ENCODE measurements around the gene MAP3K21. TPM values are rescaled to one million over a fixed set of nuclear protein-coding genes. Genes with fewer than 3 reads are reported as not detected.

The MAP3K21 gene
- total RNA-seq, 1 donor from 2014 or later, result 0.22 TPM

- intact Hi-C loops (cut with DNase I), result no loop called here
- ATAC-seq (ENCODE audit: poor library complexity) (no peak), DNase-seq (no peak)
Measured at GRCh38 chr1:233354983-233355382, 27.5 kb downstream of the MAP3K21 start.

- no peak for DNase-seq
- intact Hi-C loops (cut with DNase I), result no loop called here
- ATAC-seq (ENCODE audit: poor library complexity), result no peak
Measured at GRCh38 chr1:233355841-233356704, 28.5 kb downstream of the MAP3K21 start.

- no peak for DNase-seq
- intact Hi-C loops (cut with DNase I), result no loop called here
- no peak for ATAC-seq (ENCODE audit: poor library complexity)
Measured at GRCh38 chr1:233356705-233356987, 29.1 kb downstream of the MAP3K21 start.

- no peak for ATAC-seq (ENCODE audit: poor library complexity)
- intact Hi-C loops (cut with DNase I), result no loop called here
- no peak for DNase-seq
Measured at GRCh38 chr1:233357595-233358397, 30.3 kb downstream of the MAP3K21 start.

GRCh38 chr1:233359431-233359830 lies 31.9 kb downstream of the MAP3K21 start:
- DNase-seq, result no peak

GRCh38 chr1:233359905-233360304 lies 32.4 kb downstream of the MAP3K21 start:
- DNase-seq, result no peak
- ATAC-seq (ENCODE audit: poor library complexity), result no peak
- intact Hi-C loops (cut with DNase I), result no loop called here

More at GRCh38 chr1:233359431-233359830, 31.9 kb downstream of the MAP3K21 start:
- ATAC-seq (ENCODE audit: poor library complexity), result no peak
- intact Hi-C loops (cut with DNase I), result no loop called here

- DNase-seq (no peak), ATAC-seq (ENCODE audit: poor library complexity) (no peak)
- intact Hi-C loops (cut with DNase I), result no loop called here
Measured at GRCh38 chr1:233360525-233361102, 33.1 kb downstream of the MAP3K21 start.

GRCh38 chr1:233361876-233362275 lies 34.4 kb downstream of the MAP3K21 start:
- ATAC-seq (ENCODE audit: poor library complexity), result no peak
- intact Hi-C loops (cut with DNase I), result no loop called here
- no peak for DNase-seq

GRCh38 chr1:233362743-233363142 lies 35.2 kb downstream of the MAP3K21 start:
- ATAC-seq (ENCODE audit: poor library complexity) (no peak), DNase-seq (no peak)
- intact Hi-C loops (cut with DNase I), result no loop called here

- ATAC-seq (ENCODE audit: poor library complexity), result no peak
- intact Hi-C loops (cut with DNase I), result no loop called here
- DNase-seq, result no peak
Measured at GRCh38 chr1:233364026-233364425, 36.5 kb downstream of the MAP3K21 start.

- DNase-seq (no peak), ATAC-seq (ENCODE audit: poor library complexity) (no peak)
- intact Hi-C loops (cut with DNase I), result no loop called here
Measured at GRCh38 chr1:233364695-233365539, 37.4 kb downstream of the MAP3K21 start.

- intact Hi-C loops (cut with DNase I), result no loop called here
- DNase-seq (no peak), ATAC-seq (ENCODE audit: poor library complexity) (no peak)
Measured at GRCh38 chr1:233366575-233366974, 39.1 kb downstream of the MAP3K21 start.

- ATAC-seq (ENCODE audit: poor library complexity) (no peak), DNase-seq (no peak)
- intact Hi-C loops (cut with DNase I), result no loop called here
Measured at GRCh38 chr1:233367057-233367803, 39.7 kb downstream of the MAP3K21 start.

GRCh38 chr1:233368106-233368788 lies 40.7 kb downstream of the MAP3K21 start:
- no peak for DNase-seq
- intact Hi-C loops (cut with DNase I), result no loop called here
- no peak for ATAC-seq (ENCODE audit: poor library complexity)

GRCh38 chr1:233368789-233369130 lies 41.2 kb downstream of the MAP3K21 start:
- DNase-seq (no peak), ATAC-seq (ENCODE audit: poor library complexity) (no peak)
- intact Hi-C loops (cut with DNase I), result no loop called here

- intact Hi-C loops (cut with DNase I), result no loop called here
- no peak for DNase-seq
- no peak for ATAC-seq (ENCODE audit: poor library complexity)
Measured at GRCh38 chr1:233372218-233373120, 44.9 kb downstream of the MAP3K21 start.

GRCh38 chr1:233373226-233373625 lies 45.7 kb downstream of the MAP3K21 start:
- no peak for DNase-seq
- intact Hi-C loops (cut with DNase I), result no loop called here
- no peak for ATAC-seq (ENCODE audit: poor library complexity)
